ENCODE measurements around the gene FOXQ1. TPM values are rescaled to one million over a fixed set of nuclear protein-coding genes. Genes with fewer than 3 reads are reported as not detected.
A peak's percentile ranks its signal among the peaks of the same experiment; 100 is the strongest.

FOXQ1 gene
- total RNA-seq, 1 donor from 2014 or later, result 2.1 TPM

DNA sequence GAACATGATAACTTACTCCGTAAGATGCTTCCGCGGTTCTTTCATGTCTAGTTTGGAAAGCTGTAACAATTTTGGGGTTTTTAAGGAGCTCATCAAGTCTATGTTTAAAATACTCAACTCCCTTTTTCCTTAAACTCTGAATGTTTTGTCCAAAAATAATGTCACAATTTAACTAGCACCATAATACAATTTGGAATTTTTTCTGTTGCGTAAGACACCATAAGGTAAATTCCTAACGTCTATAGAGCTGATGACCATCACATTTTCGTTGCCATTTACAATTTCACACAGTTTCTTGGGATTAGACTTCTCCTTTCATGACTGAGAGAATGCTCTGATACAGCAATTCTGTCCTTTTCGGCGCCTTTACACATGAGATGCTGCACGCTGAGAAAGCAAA lies 50.7 kb downstream of the FOXQ1 start:
- TF ChIP-seq, protein P1, sequence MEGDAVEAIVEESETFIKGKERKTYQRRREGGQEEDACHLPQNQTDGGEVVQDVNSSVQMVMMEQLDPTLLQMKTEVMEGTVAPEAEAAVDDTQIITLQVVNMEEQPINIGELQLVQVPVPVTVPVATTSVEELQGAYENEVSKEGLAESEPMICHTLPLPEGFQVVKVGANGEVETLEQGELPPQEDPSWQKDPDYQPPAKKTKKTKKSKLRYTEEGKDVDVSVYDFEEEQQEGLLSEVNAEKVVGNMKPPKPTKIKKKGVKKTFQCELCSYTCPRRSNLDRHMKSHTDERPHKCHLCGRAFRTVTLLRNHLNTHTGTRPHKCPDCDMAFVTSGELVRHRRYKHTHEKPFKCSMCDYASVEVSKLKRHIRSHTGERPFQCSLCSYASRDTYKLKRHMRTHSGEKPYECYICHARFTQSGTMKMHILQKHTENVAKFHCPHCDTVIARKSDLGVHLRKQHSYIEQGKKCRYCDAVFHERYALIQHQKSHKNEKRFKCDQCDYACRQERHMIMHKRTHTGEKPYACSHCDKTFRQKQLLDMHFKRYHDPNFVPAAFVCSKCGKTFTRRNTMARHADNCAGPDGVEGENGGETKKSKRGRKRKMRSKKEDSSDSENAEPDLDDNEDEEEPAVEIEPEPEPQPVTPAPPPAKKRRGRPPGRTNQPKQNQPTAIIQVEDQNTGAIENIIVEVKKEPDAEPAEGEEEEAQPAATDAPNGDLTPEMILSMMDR (conservative IDR thresholded peaks at IDR 0.05; ENCODE audit: low read depth, low read length), result no peak
- DNase-seq (ENCODE audit: low read depth), result no peak
- no peak overlapping the region for H3K4me3 ChIP-seq (ENCODE audit: low read depth, low read length)

GRCh38 chr6:1363298-1363697 lies 51.4 kb downstream of the FOXQ1 start:
- TF ChIP-seq, protein P1 (conservative IDR thresholded peaks at IDR 0.05; ENCODE audit: low read depth, low read length), result no peak
- no peak overlapping the region for H3K4me3 ChIP-seq (ENCODE audit: low read depth, low read length)
- DNase-seq (ENCODE audit: low read depth), result no peak

DNA sequence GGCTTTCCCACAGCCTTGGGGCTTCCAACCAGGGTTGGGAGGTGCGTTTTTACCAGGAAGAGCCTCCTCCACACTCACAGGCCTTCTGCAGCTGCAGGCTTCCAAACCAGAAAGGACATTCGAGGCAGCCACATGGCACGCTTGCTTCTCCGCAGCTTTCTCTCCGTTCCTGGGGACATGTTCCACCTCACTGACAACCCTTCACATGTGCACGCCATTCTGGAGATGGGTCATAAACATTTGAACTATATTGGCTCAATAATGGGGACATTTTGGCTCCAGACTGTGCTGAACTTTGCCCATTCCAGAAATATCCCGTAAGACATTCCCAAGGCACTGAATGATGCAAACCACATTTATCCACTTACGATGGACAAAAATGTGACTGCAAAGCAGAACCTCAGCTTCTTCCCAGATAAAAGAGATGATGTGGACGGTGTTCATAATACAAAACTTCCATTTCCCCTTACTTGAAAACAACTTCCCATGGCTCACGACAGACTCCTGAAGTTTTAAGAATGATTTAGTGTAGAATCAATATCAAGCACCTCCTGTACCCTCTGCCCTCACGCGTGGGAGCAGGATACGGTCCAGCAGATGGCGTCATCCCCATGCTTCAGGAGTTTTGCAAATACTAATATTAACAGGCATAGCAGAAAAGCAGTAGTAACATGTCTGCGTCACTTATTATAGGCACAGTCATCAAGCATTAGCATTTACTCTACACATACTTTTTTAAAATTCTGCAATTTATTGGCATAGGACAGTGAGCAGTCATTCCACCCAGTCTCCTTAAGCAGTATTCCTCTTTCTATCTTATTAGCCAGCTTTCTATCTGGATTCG lies 52.1 kb downstream of the FOXQ1 start:
- H3K4me3 ChIP-seq (ENCODE audit: low read depth, low read length), result no peak overlapping the region
- peak; percentile 37 for DNase-seq (ENCODE audit: low read depth)
- TF ChIP-seq, protein P1 (conservative IDR thresholded peaks at IDR 0.05; ENCODE audit: low read depth, low read length), result peak; percentile 47

Other genes with a start within 250 kb of the FOXQ1 start
- not detected in 2 replicates for gene FOXF2, start 77.5 kb downstream of the FOXQ1 start, total RNA-seq

All from epithelial cell of proximal tubule (primary cell).